NOMO-1 treated with dmso at 0.1 percent for 144 hours (cell line): ENCODE data around the gene CAMK1D.

Source experiments
- DNase-seq: peaks from one replicate; lab custom pipeline; 2025; ENCODE audit not compliant: unreplicated experiment; lab: John Stamatoyannopoulos, UW

The CAMK1D gene

DNA sequence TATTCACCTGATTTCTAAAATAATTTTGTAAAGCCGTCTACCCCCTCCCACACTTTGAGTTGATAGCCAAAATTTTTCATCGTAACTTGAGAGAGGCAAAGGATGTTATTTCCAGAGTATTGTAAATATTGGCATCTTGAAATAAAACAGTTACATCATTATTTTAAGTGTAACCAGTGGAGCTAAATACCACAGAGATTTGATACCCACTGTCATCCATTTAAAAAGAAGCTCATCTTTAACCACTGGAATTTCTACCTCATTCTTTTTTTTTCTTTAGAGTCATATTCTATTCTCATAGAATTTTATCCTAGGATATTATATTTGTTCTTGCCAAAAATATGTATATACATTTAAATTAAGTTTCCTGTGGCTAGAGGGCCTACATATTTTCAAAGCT, 48.6 kb downstream of the CAMK1D start:
- no peak for DNase-seq

DNA sequence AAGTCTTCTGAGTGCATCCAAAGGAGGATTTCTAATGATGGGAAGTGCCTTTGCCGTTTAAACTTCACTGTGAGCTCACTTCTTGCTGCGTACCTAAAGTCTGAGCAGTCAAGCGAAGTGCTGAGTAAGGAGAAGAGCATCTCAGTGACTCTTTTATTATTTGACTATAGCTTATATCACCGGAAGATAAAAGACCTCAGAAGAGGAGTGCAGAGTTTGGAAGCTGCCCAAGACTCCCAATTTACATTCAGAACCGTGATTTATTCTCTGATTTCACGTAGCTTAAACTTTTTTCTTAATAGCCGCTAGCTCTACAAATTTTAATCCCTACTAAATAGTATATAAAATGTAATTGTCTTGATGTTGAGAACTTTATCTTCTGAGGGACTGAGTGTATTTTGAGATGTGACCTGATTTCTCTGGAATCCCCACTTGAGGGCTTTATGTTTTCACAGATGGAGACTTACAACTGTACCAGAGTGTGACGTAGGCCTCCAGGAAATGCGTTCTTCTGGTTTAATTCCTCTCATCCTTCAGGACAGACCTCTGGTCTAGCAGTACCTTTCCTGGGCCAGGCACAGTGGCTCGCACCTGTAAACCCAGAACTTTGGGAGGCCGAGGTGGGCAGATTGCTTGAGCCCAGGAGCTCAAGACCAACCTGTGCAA, 51.1 kb downstream of the CAMK1D start:
- DNase-seq = no peak

DNA sequence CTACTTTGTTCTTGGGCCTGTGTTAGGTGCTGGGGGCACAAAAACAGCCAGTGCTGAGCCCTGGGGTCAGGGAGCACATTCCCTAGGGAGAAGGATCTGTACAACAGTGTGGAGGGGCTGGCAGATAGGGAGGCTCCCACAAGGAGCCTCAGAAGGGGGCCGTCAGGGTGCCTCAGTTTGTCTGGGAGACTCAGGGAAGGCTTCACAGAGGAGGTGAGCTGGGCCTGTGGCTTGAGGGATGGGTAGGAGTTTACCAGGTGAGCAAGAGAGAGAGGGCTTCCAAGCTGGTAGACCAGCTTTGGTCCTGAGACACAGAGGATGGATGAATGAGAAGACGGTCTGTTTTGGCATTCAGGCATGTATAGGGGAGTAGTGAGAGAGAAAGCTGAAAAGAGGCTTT, 52.1 kb downstream of the CAMK1D start:
- DNase-seq = no peak

DNA sequence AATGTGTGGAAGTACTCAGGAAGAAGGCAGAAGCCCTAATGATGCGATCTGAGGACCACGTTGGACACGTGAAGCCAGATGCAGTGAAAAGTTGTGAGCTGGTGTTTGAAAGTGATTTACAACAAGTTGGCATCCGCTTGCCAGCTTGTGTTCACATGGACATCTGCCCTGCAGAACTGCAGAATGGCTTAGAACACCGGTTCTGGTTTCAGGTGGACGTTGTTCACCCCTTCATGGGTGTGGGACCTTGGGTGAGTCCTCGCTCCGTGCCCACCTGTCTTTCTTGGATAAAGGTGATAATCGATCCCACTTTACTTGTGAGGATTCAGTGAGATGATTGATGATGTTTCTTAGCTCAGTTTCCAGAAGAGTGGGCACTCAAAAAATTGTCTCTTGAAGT, 53.8 kb downstream of the CAMK1D start:
- DNase-seq = no peak

DNA sequence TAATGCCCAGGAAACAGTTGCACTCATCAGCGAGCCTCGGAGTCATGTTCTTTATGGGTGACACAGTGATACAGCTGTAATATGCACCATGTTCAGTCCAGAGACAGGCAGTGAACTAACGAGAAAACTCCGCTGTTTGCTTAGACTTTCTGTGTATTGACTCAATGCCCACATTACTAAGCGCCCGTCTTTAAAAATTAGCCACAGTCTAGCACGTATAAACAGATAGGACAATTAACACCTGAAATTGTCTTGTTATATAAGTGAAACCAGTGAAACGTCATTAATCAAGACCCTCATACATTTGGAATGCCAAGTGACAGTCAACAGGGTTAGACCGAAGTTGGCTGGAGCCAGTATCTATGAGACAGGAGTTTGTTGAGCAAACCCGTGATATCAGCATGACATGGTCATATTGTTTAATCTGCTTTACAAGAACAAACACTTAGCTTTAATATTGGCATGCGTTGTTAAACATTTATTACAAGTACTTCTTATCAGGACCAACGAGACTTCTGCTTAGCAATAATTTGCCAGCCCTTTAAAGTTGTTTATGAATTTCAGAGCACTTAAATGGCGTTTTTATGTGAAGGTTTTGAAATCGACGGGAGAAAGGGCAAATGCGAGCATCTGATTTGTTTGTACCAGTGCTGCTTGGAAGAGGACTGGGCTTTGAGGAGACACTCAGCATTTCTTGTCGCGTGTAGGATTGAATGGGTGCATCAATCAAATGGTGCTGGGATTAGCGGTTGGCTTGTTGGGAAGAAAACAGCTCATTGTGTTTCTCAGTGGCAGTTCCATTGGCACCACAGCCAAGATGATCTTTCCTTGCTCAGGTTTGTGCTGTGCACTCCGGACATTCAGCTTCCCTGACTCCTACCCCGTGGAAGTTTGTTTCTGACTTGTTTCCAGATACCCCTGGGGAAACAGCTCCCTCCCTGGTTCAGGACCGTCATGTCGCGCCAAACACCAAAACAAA, 56.3 kb downstream of the CAMK1D start:
- no peak for DNase-seq

DNA sequence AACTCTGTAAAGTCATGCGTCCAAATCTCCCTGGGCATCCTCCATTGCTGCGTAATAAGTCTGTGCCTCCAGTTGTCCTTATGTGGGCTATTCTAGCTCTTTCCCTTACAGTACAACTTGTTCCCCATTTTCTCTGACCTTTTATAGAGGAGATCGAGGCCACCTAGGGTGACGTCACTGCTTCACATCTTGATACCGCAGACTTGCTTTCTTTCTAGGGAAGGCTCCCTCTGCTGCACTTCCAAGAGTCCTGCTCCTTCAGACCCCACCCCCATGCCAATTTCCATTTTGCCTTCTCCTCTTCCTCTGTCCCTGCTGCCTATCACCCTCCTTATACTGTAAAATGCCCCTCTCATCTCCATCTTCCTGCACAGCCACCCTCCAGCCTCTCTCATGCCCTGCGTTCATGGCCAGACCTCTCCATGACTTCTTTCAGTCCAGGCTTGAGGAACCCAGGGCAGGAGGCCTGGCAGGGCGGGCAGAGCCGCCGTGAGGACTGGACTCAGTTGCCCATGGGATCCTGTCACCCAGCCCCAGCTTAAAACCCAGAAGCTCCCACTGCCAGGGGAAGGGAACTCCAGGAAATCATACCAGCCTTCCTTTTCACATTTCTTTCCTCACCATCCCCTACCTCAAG, 57.5 kb downstream of the CAMK1D start:
- DNase-seq = no peak

DNA sequence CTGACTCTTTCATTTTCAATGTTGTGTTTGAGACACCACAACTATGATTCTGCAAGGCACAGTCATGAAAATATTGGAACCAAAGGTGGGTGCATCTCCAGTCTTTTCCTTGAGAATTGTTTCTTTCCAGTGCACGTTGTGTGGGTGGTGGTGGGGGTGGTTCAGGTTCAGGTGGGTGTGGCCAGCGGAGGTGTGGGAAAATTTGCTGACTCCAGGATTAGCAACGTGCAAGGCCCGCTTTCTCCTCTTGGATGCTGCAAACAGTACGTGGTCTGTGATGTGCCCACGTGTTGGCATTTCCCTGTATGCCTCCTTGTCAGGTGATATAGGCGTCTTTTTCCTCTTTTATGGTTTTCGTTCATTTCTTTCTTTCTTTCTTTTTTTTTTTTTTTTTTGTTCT, 59.1 kb downstream of the CAMK1D start:
- DNase-seq = no peak

DNA sequence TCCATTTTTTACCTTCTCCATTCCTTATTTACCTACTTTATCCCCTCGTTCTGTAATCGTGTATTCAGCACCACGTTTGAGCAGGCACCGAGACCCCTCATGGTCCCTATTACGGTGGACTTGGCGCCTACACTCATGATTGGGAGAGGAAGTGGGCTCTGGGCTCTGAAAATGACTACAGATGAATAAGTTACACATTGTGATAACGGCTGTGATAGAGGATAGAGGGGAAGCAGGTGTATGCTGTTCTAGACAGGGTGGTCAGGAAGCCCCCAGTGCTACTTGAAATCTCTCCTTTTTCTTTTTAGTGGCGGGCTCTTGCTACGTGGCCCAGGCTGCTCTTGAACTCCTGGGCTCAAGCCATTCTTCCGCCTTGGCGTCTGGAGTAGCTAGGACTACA, 59.8 kb downstream of the CAMK1D start:
- no peak for DNase-seq

DNA sequence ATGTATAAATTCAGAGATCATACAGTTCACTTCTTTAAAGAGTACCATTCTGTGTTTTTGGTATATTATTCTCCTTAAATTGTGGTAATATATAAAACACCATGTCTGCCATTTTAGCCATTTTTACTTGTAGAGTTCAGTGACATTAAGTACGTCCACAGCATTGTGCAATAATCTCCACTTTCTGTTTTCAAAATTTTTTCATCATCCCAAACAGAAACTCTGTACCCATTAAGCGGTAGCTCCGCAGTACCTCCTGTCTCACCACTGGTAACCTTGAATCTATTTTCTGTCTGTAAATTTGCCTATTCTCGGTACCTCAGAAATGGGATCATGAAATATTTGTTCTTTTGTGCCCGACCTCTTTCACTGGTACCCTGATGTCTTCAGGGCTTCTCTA, 60.3 kb downstream of the CAMK1D start:
- DNase-seq = no peak

DNA sequence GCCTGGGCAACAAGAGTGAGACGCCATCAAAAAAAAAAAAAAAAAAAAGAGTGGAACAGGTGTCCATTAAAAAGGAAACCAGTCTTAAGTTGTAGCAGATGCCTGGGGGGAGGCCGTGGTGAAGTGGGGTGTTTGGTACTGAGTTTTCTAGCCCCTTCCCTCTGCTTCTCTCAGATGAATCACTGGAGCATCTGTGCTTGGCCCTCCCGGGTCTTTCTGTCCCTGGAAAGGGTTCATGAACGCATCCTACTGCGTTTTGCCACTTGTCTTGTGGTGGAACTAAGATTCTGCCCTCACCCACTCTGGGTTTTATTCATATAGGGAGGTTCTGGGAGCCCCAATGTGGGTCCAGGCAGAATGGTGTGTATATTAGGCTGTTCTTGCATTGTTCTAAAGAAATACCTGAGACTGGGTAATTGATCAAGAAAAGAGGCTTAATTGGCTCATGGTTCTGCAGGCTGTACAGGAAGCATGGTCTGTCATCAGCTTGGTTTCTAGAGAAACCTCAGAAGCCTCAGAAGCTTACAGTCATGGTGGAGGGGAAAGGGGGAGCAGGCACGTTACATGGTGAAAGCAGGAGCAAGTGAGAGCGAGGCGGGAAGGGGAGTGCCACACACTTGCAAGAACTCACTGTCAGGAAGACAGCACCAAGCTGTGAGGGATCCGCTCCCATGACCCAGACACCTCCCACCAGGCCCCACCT, 63.5 kb downstream of the CAMK1D start:
- no peak for DNase-seq

DNA sequence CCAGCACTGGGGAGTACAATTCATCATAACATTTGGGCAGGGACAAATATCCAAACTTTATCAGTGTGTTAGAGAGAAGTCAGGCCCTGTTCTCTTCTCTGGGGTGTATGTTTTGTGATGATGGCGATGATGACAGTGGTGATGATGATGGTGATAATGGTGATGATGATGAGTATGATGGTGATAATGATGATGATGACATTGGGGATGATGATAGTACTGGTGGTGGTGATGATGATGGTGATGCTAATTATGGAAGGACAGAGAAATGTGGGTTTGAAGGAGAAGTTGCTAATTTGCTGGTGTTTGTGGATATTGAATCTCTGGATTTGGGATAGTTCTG, 64.0 kb downstream of the CAMK1D start:
- DNase-seq = no peak

DNA sequence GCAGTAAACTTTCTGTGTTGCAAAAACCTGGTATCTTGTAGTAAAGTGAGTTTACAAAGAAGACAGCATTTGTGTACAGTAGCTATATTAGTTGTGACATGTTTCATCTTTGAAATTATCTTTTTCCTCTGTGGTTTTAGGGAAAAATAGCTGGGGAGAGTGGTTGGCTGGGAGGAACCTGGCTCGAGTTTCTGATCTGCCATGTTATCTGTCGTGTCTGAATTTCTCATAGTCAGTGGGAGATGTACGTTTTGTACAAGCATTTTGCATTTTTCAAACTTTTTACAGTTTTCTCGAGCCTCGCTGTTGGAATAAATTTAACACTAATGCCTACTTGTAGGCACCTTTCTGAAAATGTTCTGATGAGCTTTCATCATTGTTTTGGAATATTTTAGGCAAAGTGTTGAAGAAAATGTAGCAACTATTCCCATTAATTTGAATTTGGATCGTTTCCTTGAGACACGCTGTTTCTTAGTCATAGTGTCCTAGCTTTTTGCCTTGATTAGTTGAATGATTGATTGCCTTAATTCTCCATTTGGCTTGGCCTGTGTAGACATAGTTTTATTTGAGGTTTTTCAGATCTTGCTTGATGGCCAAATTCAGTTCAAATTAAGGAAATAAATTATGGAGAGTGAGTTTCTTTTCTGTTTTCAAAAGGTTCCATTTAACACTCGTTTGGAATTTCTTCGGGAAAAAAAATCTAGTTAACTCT, 65.1 kb downstream of the CAMK1D start:
- no peak for DNase-seq

DNA sequence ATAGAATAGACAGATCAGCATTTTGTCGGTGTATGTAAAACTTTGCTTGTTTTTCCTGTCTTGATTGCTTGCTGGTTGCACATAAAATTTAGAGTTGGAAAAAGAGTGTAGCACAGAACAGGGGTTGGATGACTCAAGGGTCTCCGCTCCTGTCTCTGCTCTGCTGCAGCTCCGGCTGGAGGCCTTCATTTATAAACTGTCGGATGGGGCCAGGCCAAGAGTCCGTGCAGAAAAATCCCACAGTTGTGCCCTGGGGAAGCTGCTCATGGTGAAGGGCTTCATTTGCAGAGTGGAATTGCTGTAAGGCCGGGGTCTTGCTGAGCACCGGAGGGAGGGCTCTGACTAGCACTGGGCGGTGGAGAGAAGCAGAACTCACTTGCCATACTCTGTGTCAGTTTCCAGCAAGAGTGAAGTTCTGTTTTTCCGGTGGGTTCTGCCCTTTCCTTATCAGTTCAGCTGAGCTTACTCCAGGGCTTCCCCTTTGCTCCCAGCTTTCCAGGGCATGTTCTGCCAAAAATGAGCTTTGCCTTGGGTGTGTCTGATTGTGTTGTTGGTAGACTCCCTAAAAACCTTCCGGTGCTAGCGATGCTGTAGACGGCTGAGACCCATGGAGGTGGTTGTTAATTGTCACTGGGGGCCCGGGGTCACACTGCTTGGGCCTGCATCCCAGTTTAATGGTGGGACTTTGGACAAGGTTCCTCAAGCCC, 67.2 kb downstream of the CAMK1D start:
- no peak for DNase-seq

DNA sequence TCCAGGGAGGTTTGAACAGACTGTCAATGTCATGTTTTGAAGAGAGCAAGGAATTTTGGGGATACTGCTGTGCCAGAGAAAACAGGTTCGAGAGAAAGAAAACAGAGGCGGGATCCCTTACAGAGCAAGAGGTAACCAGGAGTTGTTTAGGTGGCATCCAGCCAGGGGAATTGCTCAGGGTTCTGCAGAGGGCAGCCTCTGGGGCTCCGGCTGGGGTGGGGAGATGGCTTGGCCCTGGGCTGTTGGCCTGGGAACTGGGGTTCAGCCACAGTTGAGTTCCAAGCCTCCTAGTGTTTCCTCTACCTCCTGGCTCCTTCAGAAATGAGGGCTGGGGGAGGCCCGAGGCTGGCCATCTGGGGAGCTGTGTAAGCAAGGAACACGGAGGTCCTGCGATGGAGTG, 68.0 kb downstream of the CAMK1D start:
- no peak for DNase-seq

DNA sequence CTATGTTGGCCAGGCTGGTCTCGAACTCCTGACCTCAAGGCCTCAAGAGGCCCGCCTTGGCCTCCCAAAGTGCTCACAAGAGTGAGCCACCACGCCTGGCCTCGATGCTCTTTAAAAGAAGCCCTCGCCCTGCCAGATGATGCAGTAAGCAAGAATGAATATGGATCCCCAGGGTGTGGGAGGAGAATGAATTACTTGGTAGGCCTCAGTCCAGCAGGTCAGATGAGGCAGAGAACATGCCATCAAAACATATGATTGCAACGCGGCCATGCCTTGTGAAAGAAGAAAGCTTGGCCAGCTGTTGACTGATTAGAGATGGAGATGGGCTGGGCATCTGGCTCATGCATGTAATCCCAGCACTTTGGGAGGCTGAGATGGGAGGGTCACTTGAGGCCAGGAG, 68.7 kb downstream of the CAMK1D start:
- DNase-seq = no peak

DNA sequence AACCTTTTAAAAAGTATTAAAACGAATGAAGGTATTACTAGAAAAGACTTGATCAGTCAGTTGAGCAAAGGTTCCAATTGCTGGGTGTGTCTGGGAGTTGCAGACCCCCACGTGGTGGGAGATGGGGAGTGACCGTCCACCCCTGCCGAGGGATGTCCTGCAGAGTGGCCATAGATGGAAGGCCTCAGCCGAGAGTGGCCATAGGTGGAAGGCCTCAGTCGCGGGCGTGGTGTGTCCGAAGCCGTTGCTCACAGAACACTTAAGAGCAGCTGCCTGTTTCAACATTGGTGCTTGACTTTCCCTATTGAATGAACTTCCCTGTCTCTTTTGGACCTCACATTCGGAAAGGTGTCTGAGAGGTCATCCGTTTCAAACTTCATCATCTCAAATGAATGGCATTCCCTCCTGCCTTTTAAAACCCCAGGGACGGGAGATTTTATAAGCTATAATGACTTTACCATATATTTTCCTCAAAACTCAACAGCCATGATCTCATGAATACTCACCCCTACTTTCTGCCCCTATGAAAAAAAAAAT, 69.4 kb downstream of the CAMK1D start:
- no peak for DNase-seq

DNA sequence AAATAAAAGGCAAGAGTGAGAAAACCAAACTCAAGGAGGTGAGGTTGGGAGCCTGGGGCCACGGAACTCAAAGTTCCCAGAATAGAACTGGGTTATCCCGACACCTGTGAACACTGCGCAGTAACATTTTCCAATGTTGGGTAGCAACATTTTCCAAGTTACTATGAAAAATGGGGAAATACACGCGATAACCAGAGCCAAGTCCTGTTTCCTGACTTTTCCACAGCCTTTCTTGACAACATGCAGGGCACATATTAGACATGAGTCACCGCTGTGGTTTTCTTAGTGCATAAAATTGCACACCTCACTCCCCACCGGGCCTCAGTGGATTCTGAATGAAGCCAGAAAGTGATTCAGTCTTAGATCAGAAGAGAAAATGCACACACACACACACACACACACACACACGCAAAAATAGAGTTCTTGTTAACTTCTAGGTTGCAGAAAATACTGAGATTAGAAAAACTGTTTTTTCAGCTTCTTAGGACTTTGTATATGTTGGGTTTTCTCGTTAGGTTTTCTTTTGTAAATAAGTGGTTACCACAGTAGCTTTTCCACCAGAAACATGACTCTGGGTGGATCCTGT, 70.0 kb downstream of the CAMK1D start:
- no peak for DNase-seq

DNA sequence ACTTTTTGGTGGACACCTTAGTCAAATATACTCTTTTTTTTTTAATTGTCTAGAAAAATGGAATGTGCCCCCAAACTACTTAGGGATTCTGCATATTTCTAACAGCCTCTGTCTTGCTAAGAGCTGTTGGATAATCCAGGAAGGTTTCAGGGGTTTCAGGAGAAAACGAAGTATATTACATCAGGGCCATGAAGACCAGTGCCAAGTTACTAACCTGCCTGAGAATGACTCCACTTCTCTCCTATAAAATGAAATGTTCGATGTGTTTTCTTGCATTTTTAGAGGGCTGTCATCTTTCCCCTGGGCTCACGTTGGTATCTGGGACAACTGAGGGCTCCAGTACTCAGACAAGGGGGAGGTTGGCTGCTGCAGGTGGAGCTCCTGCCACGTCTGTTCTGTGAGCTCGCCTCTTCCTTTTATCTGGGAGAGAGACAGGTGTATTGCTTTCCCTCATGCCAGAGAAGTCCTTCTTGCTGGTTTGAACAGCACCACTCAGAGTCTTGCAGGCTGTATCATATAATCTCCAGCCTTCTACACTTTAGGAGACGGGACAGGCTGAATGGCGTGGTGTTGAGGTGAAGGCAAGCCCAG, 71.3 kb downstream of the CAMK1D start:
- no peak for DNase-seq

DNA sequence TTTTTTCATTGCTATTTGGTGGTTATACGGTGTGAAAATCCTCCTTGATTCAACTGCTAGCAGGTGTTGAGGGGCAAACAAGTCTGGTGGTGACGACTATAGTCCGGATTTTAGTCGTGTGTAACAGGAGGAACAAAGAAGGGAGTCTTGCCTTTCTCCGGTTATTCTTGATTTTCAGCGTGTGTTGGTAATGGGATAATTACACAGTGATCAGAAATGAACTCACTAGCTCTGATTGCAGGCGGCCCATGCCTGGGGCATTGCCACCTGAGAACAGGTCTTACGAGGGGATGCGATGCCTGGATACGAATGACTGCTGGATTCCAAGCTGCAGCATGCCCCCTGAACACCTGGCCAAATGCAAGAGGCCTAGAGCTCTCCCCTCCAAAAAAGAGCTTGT, 72.8 kb downstream of the CAMK1D start:
- no peak for DNase-seq
